HG03432 (cell line): ENCODE data around the gene RAB6B.

Experiments
- ATAC-seq: cut with Tn5 transposase; IDR thresholded peaks from one replicate; pipeline ENCODE4 v1.9.1; 2021; ENCODE audit warnings: mild to moderate bottlenecking, moderate library complexity; ENCODE audit not compliant: unreplicated experiment

The RAB6B gene

GRCh38 chr3:133931084-133931483 lies 35.4 kb upstream of the RAB6B start:
- no peak for ATAC-seq

GRCh38 chr3:133930341-133930933 lies 34.8 kb upstream of the RAB6B start:
- no peak for ATAC-seq

GRCh38 chr3:133928903-133929607 lies 33.4 kb upstream of the RAB6B start:
- no peak for ATAC-seq

GRCh38 chr3:133928136-133928893 lies 32.6 kb upstream of the RAB6B start:
- ATAC-seq: no peak

GRCh38 chr3:133927540-133928066 lies 31.9 kb upstream of the RAB6B start:
- peak; percentile 84 for ATAC-seq

- peak; percentile 22 for ATAC-seq
These were observed 31.3 kb upstream of the RAB6B start for GRCh38 chr3:133926736-133927539.

GRCh38 chr3:133925960-133926735 lies 30.5 kb upstream of the RAB6B start:
- no peak for ATAC-seq

GRCh38 chr3:133924041-133924440 lies 28.4 kb upstream of the RAB6B start:
- ATAC-seq: no peak

GRCh38 chr3:133921592-133921991 lies 25.9 kb upstream of the RAB6B start:
- no peak for ATAC-seq

GRCh38 chr3:133917144-133917543 lies 21.5 kb upstream of the RAB6B start:
- ATAC-seq: no peak

- no peak for ATAC-seq
These were observed 20.3 kb upstream of the RAB6B start for GRCh38 chr3:133915685-133916658.

GRCh38 chr3:133914839-133915600 lies 19.3 kb upstream of the RAB6B start:
- ATAC-seq: no peak

- no peak for ATAC-seq
These were observed 14.7 kb upstream of the RAB6B start for GRCh38 chr3:133910422-133910821.

GRCh38 chr3:133905376-133905775 lies 9.7 kb upstream of the RAB6B start:
- no peak for ATAC-seq

GRCh38 chr3:133901847-133902246 lies 6.2 kb upstream of the RAB6B start:
- ATAC-seq: no peak

- ATAC-seq: no peak
These were observed 5.4 kb upstream of the RAB6B start for GRCh38 chr3:133901083-133901482.

- ATAC-seq: no peak
These were observed 3.6 kb upstream of the RAB6B start for GRCh38 chr3:133899311-133899710.

GRCh38 chr3:133897547-133897946 lies 1.9 kb upstream of the RAB6B start:
- no peak for ATAC-seq
